ENCODE data around the gene TMED7. TPM values are rescaled to one million over a fixed set of nuclear protein-coding genes. Genes with fewer than 3 reads are reported as not detected.

TMED7 gene
- polyA plus RNA-seq, 1 of the 3 experiments (the other 2 are of a cell fraction) = 41.2 TPM

GRCh38 chr5:115575167-115576070 lies 50.4 kb downstream of the TMED7 start:
- H3K27ac ChIP-seq (ENCODE audit: low read depth in 2 of 2, low read length in 1 of 2) = peak overlapping the region in 1 of 2 experiments; percentile 67; a peak in 2 of 4 replicates
- WGBS (ENCODE audit: low lambda C conversion rate) = 77% methylated on average over 3 of the region's 5 CpGs
- CTCF ChIA-PET = interaction anchor here (0.6 to 6.7 kb wide), 10 partner anchors 16 to 291 kb away, joined by 3 to 65 read pairs (median 3); partner anchors contain the start of gene FEM1C

GRCh38 chr5:115573133-115573532 lies 52.7 kb downstream of the TMED7 start:
- Histone ChIP-seq H2AFZ (ENCODE audit: low read depth) (no peak overlapping the region), H4K20me1 (ENCODE audit: insufficient read depth) (no peaks in the 10 kb centered on the region), H3K4me2 (no peak overlapping the region), H3K79me2 (ENCODE audit: insufficient read depth) (no peaks in the 10 kb centered on the region), H3K4me3 (ENCODE audit: low read depth in 2 of 2, low read length in 1 of 2) (no peak overlapping the region), H3K4me1 (ENCODE audit: control insufficient read depth in 1 of 2, insufficient read depth in 2 of 2, low read depth in 1 of 2, low read length in 1 of 2) (peaks cover 0 to 10% of the 10 kb centered on the region in 2 experiments; a peak in 1 of 4 replicates), H3K27ac (ENCODE audit: low read depth in 2 of 2, low read length in 1 of 2) (peak overlapping the region in 1 of 2 experiments; percentile 29; a peak in 1 of 4 replicates), H3K27me3 (ENCODE audit: insufficient read depth) (no peaks in the 10 kb centered on the region), H3K9me3 (0 out of 2 replicates have a peak, but pooled peaks cover 3% of the 10 kb centered on the region), H3K9me2 (no peaks in the 10 kb centered on the region), H3F3A (replicated peaks; ENCODE audit: insufficient read depth) (peaks cover 18% of the 10 kb centered on the region), H3K36me3 (replicated peaks in 1 of 2; ENCODE audit: control insufficient read depth in 1 of 2, insufficient read depth in 2 of 2, low read length in 1 of 2) (peaks cover 0 to 7% of the 10 kb centered on the region in 2 experiments), H3K9ac (no peak overlapping the region)
- WGBS (ENCODE audit: low lambda C conversion rate) = 57% methylated on average over 2 of the region's 2 CpGs
- ChIA-PET POLR2A (no interaction called here), CTCF (interaction anchor here (1.0 to 1.9 kb wide), 4 partner anchors 9 to 270 kb away, joined by 4 to 8 read pairs (median 4); no protein-coding TSS in a partner anchor)
- no peak for DNase-seq
- TF ChIP-seq USF1 (IDR thresholded peaks at IDR 0.05; ENCODE audit: borderline replicate concordance, low read depth) (no peak), RAD21 (IDR thresholded peaks at IDR 0.05; ENCODE audit: low read length) (no peak), RCOR1 (IDR thresholded peaks at IDR 0.05; ENCODE audit: low read length) (no peak), ZBTB33 (IDR thresholded peaks at IDR 0.05; ENCODE audit: borderline replicate concordance, low read depth) (no peak), CTCF (IDR thresholded peaks at IDR 0.05) (no peak), TCF12 (IDR thresholded peaks at IDR 0.05) (peak; percentile 69), FOSL2 (IDR thresholded peaks at IDR 0.05; ENCODE audit: borderline replicate concordance, low read depth) (peak; percentile 56; the same call in 1 of the 2 replicates), RFX5 (IDR thresholded peaks at IDR 0.05; ENCODE audit: low read length) (no peak), TAF1 (IDR thresholded peaks at IDR 0.05; ENCODE audit: borderline replicate concordance, low read depth, low read length) (no peak), NFIC (IDR thresholded peaks at IDR 0.05; ENCODE audit: borderline replicate concordance) (peak; percentile 50; the same call in 1 of the 2 replicates), EP300 (IDR thresholded peaks at IDR 0.05; ENCODE audit: borderline replicate concordance in 1 of 2, low read depth in 1 of 2, low read length in 1 of 2) (no peak), MXI1 (IDR thresholded peaks at IDR 0.05; ENCODE audit: low read depth, low read length) (no peak), YY1 (IDR thresholded peaks at IDR 0.05; ENCODE audit: low read depth) (no peak), RXRA (IDR thresholded peaks at IDR 0.05; ENCODE audit: borderline replicate concordance, low read depth) (no peak)

More at GRCh38 chr5:115575167-115576070, 50.4 kb downstream of the TMED7 start:
- TF ChIP-seq JUND (IDR thresholded peaks at IDR 0.05) (peak; percentile 38; the same call in 1 of the 2 replicates), EP300 (IDR thresholded peaks at IDR 0.05; ENCODE audit: borderline replicate concordance in 1 of 2, low read depth in 1 of 2, low read length in 1 of 2) (0 out of 4 replicates have a peak, but pooled peaks of 1 of the 2 experiments have one; percentile 55), TAF1 (IDR thresholded peaks at IDR 0.05; ENCODE audit: borderline replicate concordance, low read depth, low read length) (no peak), PBX3 (IDR thresholded peaks at IDR 0.05) (peak; percentile 24; the same call in 1 of the 2 replicates), FOSL2 (IDR thresholded peaks at IDR 0.05; ENCODE audit: borderline replicate concordance, low read depth) (peak; percentile 62; the same call in 1 of the 2 replicates), TCF12 (IDR thresholded peaks at IDR 0.05) (peak; percentile 44; the same call in 1 of the 2 replicates), RFX5 (IDR thresholded peaks at IDR 0.05; ENCODE audit: low read length) (no peak)
- Histone ChIP-seq H3K9ac (no peak overlapping the region), H3K4me2 (peak overlapping the region; percentile 12), H2AFZ (ENCODE audit: low read depth) (peak overlapping the region; percentile 40; the same call in 1 of the 2 replicates), H3K4me3 (ENCODE audit: low read depth in 2 of 2, low read length in 1 of 2) (no peak overlapping the region), H3K9me2 (no peaks in the 10 kb centered on the region), H4K20me1 (ENCODE audit: insufficient read depth) (no peaks in the 10 kb centered on the region), H3K27me3 (ENCODE audit: insufficient read depth) (no peaks in the 10 kb centered on the region), H3F3A (replicated peaks; ENCODE audit: insufficient read depth) (peaks cover 13% of the 10 kb centered on the region), H3K9me3 (0 out of 2 replicates have a peak, but pooled peaks cover 3% of the 10 kb centered on the region), H3K79me2 (ENCODE audit: insufficient read depth) (no peaks in the 10 kb centered on the region), H3K4me1 (ENCODE audit: control insufficient read depth in 1 of 2, insufficient read depth in 2 of 2, low read depth in 1 of 2, low read length in 1 of 2) (peaks cover 0 to 10% of the 10 kb centered on the region in 2 experiments; a peak in 1 of 4 replicates), H3K36me3 (replicated peaks in 1 of 2; ENCODE audit: control insufficient read depth in 1 of 2, insufficient read depth in 2 of 2, low read length in 1 of 2) (peaks cover under 1 to 11% of the 10 kb centered on the region in 2 experiments)
- no peak for DNase-seq
- POLR2A ChIA-PET = interaction anchor here (0.6 kb wide), 1 partner anchor 242 kb away, joined by 3 read pairs; no protein-coding TSS in a partner anchor
